NCI-H526 (cell line): ENCODE measurements around the gene MANEA.
"Not testable (repeated sequence)": the region's sequence is repeated elsewhere in the genome, so short reads cannot be mapped to it uniquely, and the experiment has no call there.

Experiments
- DNase-seq, 2 experiments: peaks; one replicate each; lab custom pipeline; 2025; lab: John Stamatoyannopoulos, UW

MANEA gene, protein sequence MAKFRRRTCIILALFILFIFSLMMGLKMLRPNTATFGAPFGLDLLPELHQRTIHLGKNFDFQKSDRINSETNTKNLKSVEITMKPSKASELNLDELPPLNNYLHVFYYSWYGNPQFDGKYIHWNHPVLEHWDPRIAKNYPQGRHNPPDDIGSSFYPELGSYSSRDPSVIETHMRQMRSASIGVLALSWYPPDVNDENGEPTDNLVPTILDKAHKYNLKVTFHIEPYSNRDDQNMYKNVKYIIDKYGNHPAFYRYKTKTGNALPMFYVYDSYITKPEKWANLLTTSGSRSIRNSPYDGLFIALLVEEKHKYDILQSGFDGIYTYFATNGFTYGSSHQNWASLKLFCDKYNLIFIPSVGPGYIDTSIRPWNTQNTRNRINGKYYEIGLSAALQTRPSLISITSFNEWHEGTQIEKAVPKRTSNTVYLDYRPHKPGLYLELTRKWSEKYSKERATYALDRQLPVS

GRCh38 chr6:95577304-95578105 is at the start of gene MANEA:
TSS of gene MANEA (plus strand) at chr6:95577535. CDS start at chr6:95586440, 8,905 bp downstream.
- DNase-seq, result peak; percentile 84 to 87

GRCh38 chr6:95529762-95530161 is 47.6 kb upstream of the MANEA start:
- DNase-seq, result peak; percentile 6 to 22

- DNase-seq, result peak; percentile 57 to 78
Observed at GRCh38 chr6:95530176-95530819, 47.0 kb upstream of the MANEA start.

- DNase-seq, result no peak
Observed at GRCh38 chr6:95543798-95544197, 33.5 kb upstream of the MANEA start.

DNA sequence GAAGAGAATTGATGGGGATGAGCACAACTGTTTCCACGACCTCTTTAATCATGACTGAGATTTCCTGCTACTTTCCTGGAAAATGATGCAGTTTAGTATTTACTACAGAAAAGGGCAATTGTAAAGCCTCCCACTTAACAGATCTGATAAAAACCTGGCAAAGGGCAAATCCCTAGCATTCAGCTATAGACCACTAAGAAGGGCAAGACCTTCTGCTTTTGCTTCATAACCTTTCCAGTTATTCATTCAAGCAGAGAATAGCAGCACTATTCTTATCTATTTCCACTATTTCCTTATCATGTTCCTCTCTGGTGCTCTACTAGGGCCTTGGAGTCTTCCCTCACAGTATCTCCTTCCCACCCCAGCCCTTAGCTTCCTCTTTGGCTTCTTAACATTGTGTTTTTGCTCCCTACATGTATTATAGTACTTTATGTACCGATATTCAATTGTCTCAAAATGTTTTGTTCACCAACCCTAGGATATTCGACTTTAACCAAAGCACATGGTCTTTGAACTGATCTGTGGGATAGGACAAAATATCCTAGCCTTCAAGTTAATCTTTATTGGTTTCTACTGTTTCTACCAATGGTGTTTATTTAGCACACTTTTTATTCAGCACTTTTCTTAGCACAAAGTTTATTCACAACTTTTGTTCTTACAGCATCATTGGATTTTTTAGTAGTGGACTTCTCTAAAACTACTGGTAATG is 32.7 kb upstream of the MANEA start:
- DNase-seq, result no peak

DNA sequence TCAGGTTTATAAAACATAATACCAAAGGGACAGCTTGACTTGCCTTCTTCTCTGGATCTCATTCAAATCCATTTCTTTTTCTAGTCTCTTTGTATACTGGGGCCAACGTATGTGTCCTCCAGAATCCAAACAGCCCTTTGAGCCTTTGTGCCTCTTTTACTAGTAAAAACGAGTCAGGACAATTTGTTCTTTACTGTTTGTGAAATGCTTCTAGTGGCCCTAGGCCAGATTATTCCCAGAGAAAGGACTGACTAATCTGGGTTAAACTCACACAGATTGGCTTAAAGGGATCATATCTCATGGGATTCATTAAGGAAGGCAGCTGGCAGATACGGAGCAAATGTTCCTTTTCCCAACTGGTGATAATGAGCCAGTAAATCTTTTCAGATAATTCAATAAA is 32.1 kb upstream of the MANEA start:
- no peak for DNase-seq

DNA sequence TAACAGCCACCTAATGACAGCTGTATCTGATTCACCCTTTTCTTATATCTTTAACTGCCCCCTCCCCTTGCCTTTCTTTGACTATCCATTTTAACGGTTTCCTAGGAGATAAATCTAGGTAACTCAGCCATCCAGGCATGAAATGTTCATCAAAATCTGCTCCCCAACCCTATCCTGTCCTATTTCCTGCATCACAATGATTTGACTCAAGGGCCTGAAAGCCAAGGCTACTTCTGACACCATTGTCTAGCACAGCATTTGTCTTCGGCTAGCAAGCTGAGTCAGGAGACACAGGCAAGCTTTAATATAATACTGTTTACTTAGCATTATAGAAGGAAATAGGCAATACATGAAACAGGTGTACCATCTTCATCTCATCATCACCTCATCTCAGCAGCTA is 31.6 kb upstream of the MANEA start:
- no peak for DNase-seq

DNA sequence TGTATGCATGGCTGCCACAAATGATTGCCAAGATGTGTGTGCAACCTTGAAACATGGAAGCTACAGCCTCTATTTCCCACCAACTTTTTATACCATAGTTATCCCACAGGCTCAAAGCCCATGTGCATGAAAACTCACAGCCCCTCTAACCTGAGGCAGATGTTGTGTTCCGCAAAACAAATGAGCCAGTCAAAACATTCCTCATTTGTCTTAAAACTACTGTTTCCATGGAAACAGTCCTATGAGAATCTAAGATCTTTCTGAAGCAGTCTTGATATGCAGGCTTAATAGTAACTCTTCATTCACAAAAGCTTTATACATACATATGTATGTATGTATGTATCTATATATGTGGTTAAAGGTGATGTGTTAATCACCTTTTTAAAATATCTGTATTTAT is 31.2 kb upstream of the MANEA start:
- no peak for DNase-seq

- no peak for DNase-seq
Observed at GRCh38 chr6:95547043-95547442, 30.3 kb upstream of the MANEA start.

DNA sequence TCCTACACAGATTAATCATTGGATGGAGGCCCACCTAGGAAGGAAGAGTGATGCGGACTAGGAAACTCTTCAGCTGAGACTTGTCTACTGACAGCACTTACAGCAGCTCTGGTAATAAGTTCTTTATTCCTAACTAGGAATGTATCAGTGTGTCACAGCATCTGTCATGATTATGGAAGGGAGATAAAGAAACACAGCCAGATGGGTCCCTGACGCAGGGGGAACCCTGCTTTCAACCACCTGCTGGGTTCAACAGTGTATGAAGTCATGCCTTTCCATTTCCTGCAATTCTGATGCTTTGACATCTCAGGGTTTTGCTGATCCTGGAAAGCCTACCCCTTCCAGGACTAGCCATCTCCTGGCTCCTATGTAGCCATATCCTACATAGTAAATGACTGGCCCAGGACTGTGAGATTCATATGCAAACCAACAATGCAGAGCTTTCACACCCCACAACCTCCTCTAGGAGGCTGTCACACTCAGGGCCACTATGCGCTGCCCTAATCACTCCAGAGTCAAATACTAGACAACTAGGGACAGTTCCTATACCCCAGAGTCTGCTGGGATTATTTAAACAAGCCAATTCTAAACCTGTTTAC is 29.0 kb upstream of the MANEA start:
- peak in 1 of 2 experiments; percentile 1 for DNase-seq

- no peak for DNase-seq
Observed at GRCh38 chr6:95551678-95552324, 25.5 kb upstream of the MANEA start.

DNA sequence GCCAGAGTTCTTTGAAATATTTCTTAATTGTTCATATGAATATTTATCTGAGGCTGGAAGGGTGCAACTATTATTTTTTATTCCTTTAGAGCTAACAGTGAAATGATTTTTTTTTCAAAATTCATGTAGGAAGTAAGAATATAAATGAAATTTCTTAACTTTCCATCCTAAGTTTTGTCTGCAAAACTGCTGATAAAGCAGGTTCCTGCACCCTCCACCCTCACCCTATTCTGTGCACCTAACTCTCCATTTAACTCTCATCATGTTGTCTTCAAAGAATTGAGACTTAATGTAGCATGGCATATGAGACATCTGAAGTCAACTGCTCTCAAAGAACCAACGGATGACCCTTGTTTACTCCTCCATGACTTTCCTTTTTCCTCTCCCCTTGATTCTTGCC is 23.5 kb upstream of the MANEA start:
- no peak for DNase-seq

DNA sequence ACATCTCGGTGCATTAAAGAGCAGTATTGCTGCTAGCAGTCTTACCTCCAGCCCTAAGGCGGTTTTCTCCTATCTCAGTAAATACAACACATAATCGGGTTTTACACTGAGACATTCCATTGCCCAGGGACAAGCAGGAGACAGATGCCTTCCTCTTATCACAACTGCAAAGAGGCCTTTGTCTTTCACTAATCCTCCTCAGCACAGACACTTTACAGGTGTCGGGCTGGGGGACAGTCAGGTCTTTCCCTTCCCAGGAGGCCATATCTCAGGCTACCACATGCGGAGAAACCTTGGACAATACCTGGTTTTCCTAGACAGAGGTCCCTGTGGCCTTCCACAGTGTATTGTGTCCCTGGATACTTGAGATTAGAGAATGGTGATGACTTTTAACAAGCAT is 16.4 kb upstream of the MANEA start:
- DNase-seq, result not testable (repeated sequence)

DNA sequence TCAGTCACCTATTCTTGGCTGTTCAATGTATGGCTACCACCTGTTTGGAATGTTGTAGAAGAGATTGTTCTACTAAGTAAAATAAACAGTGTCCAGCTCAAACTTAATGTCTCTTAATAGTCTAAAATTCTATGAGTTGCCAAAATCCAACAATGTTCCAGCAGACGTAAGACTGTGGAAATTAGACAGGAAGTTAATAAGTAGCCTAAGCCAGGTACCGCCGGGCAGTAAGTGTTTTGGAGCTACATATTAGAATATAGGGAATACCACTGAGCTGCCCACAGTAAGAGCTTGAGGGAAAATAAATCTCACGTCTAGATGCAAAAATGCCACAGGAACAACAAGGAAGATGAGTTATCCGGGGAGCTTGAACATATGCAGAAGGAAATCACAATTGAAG is 7.8 kb upstream of the MANEA start:
- no peak for DNase-seq

DNA sequence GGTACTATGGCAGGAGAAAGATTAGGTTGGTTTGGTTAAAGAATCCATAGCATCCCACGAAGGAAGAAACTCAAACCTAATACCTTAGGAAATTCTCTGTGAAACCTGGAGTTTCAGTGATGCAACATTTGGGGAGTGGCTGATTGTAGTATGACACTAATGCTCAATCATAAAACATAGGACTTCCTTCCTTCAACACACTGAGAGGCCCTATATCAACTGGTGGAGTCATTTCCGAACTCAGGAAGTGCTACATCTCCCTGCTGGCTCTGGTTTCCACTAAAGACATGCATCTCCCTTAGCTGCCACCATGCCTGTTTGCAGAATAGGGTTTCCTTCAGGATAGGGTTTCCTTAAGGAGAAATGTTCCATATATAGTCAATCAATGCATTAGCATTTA is 5.2 kb upstream of the MANEA start:
- DNase-seq, result no peak

- DNase-seq, result no peak
Observed at GRCh38 chr6:95574811-95575210, 2.5 kb upstream of the MANEA start.

GRCh38 chr6:95576218-95576997 is 927 bp upstream of the MANEA start:
- no peak for DNase-seq

DNA sequence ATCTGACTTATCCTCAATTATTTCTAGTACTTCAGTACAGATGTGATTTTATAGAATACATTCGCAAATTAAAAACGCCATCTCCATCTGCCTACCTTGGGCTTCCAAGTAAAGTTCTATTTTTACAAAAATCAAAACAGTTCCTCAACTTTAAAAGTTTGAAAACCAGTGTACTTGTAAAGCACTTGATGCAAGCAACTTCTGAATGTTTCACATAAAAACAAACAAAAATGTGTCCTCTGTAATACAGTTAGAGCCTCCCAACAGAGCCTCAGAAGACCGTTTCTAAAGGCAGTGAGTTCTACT is 384 bp upstream of the MANEA start:
- no peak for DNase-seq

GRCh38 chr6:95578106-95578410 is 723 bp downstream of the MANEA start:
- no peak for DNase-seq

DNA sequence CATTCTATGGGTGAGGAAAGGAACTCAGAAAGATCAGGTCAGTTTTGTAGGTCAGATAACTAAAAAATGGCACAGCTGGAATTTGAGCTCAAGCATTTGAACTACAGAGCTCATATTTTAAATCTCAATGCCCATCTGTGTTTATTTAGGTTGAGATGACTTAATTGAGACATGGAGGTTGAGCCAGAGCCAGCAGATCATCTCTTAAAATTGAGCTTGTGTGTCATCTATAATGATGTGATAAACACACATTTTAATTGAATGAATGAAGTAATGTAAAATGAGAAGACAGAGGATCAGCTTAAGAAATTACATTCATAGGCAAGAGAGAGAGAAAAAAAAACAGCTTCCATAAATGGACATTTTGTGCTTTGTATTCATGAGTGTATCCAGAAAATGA is 3.7 kb downstream of the MANEA start:
- DNase-seq, result no peak

DNA sequence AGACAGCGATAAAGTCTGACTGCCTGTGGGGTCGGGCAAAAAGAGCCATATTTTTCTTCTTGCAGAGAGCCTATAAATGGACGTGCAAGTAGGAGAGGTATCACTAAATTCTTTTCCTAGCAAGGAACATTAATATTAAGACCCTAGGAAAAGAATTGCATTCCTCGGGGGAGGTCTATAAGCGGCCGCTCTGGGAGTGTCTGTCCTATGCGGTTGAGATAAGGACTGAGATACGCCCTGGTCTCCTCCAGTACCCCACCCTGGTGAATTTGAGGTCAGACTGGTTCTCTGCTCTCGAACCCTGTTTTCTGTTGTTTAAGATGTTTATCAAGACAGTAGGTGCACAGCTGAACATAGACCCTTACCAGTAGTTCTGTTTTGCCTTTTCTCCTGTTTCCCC is 6.9 kb downstream of the MANEA start:
- DNase-seq, result not testable (repeated sequence)
